ENCODE measurements around the gene CD53. TPM values are rescaled to one million over a fixed set of nuclear protein-coding genes. Genes with fewer than 3 reads are reported as not detected.

The CD53 gene
- total RNA-seq, 1 experiment from 2014 or later = not detected

- no peaks in the 10 kb centered on the region for H3K4me1 Mint-ChIP-seq (ENCODE audit: low read depth, unreplicated experiment)
- no peaks in the 10 kb centered on the region for H3K36me3 Mint-ChIP-seq (ENCODE audit: insufficient read depth, unreplicated experiment)
- no TSS peak for BruUV-seq (replicated peaks)
- intact Hi-C loops (cut with micrococcal nuclease; ENCODE audit: unreplicated experiment) = no loop called here
- DNase-seq = no peak
- no peak overlapping the region for H3K27ac Mint-ChIP-seq (ENCODE audit: unreplicated experiment)
- TF ChIP-seq CTCF (IDR thresholded peaks at IDR 0.05; ENCODE audit: unreplicated experiment) = no peak
- peaks cover 19% of the 10 kb centered on the region for H3K27me3 Mint-ChIP-seq (ENCODE audit: unreplicated experiment)
- CTCF ChIA-PET = no interaction called here
- H3K4me3 Mint-ChIP-seq (ENCODE audit: low read depth, unreplicated experiment) = no peak overlapping the region
- no peaks in the 10 kb centered on the region for H3K9me3 Mint-ChIP-seq (ENCODE audit: low read depth, unreplicated experiment)
Measured at GRCh38 chr1:110874324-110875215, 1.6 kb downstream of the CD53 start.

GRCh38 chr1:110875216-110875731 is 2.3 kb downstream of the CD53 start:
- BruUV-seq (replicated peaks) = no TSS peak
- Mint-ChIP-seq H3K9me3 (ENCODE audit: low read depth, unreplicated experiment) (no peaks in the 10 kb centered on the region), H3K27me3 (ENCODE audit: unreplicated experiment) (peaks cover 15% of the 10 kb centered on the region), H3K4me3 (ENCODE audit: low read depth, unreplicated experiment) (no peak overlapping the region), H3K27ac (ENCODE audit: unreplicated experiment) (no peak overlapping the region), H3K4me1 (ENCODE audit: low read depth, unreplicated experiment) (peaks cover 6% of the 10 kb centered on the region), H3K36me3 (ENCODE audit: insufficient read depth, unreplicated experiment) (no peaks in the 10 kb centered on the region)
- intact Hi-C loops (cut with micrococcal nuclease; ENCODE audit: unreplicated experiment) = no loop called here
- TF ChIP-seq CTCF (IDR thresholded peaks at IDR 0.05; ENCODE audit: unreplicated experiment) = no peak
- CTCF ChIA-PET = no interaction called here
- no peak for DNase-seq

- Mint-ChIP-seq H3K27me3 (ENCODE audit: unreplicated experiment) (no peaks in the 10 kb centered on the region), H3K36me3 (ENCODE audit: insufficient read depth, unreplicated experiment) (no peaks in the 10 kb centered on the region), H3K4me1 (ENCODE audit: low read depth, unreplicated experiment) (peaks cover 6% of the 10 kb centered on the region), H3K4me3 (ENCODE audit: low read depth, unreplicated experiment) (no peak overlapping the region), H3K27ac (ENCODE audit: unreplicated experiment) (no peak overlapping the region), H3K9me3 (ENCODE audit: low read depth, unreplicated experiment) (no peaks in the 10 kb centered on the region)
- no peak for DNase-seq
- no TSS peak for BruUV-seq (replicated peaks)
- intact Hi-C loops (cut with micrococcal nuclease; ENCODE audit: unreplicated experiment) = no loop called here
- CTCF ChIA-PET = no interaction called here
- no peak for TF ChIP-seq CTCF (IDR thresholded peaks at IDR 0.05; ENCODE audit: unreplicated experiment)
Measured at GRCh38 chr1:110876748-110877341, 3.9 kb downstream of the CD53 start.

GRCh38 chr1:110877364-110877763 is 4.4 kb downstream of the CD53 start:
- CTCF ChIA-PET = no interaction called here
- Mint-ChIP-seq H3K4me1 (ENCODE audit: low read depth, unreplicated experiment) (peaks cover 6% of the 10 kb centered on the region), H3K27me3 (ENCODE audit: unreplicated experiment) (no peaks in the 10 kb centered on the region), H3K27ac (ENCODE audit: unreplicated experiment) (no peak overlapping the region), H3K4me3 (ENCODE audit: low read depth, unreplicated experiment) (no peak overlapping the region), H3K36me3 (ENCODE audit: insufficient read depth, unreplicated experiment) (no peaks in the 10 kb centered on the region), H3K9me3 (ENCODE audit: low read depth, unreplicated experiment) (no peaks in the 10 kb centered on the region)
- TF ChIP-seq CTCF (IDR thresholded peaks at IDR 0.05; ENCODE audit: unreplicated experiment) = no peak
- no peak for DNase-seq
- BruUV-seq (replicated peaks) = no TSS peak
- intact Hi-C loops (cut with micrococcal nuclease; ENCODE audit: unreplicated experiment) = no loop called here

All from Calu3 (cell line).